Measurements from ENCODE around the gene KPNA6. TPM values are rescaled to one million over a fixed set of nuclear protein-coding genes. Genes with fewer than 3 reads are reported as not detected.

Gene KPNA6
- polyA plus RNA-seq, 3 donors, result 11.0 to 26.7 (median 20.2) TPM

- peaks cover 8 to 18% of the 10 kb centered on the region in 2 donors for H3K36me3 ChIP-seq (replicated peaks in 1 of 2; ENCODE audit: control insufficient read depth in 1 of 2, insufficient read depth in 2 of 2, low read length in 2 of 2)
- intact Hi-C loops (cut with micrococcal nuclease), result loop anchor here (2.0 to 5.0 kb wide), 2 partner anchors 35 to 37 kb away; partner anchors contain the start of gene KPNA6 (in 2 of the 2)
- peaks cover 59% of the 10 kb centered on the region for H3K4me1 Mint-ChIP-seq
These were observed 35.9 kb upstream of the KPNA6 start for GRCh38 chr1:32071758-32072621.

More at GRCh38 chr1:32071758-32072621, 35.9 kb upstream of the KPNA6 start:
- peak overlapping the region; percentile 78 for H3K4me2 ChIP-seq (replicated peaks; ENCODE audit: extremely low read depth, low read length, poor library complexity, severe bottlenecking)
- TF ChIP-seq CTCF (IDR thresholded peaks at IDR 0.05), result no peak
- WGBS (ENCODE audit: insufficient coverage), result 7% methylated on average over 9 of the region's 14 CpGs
- H3K36me3 Mint-ChIP-seq, result peaks cover 15 to 17% of the 10 kb centered on the region in 2 donors
- H3K79me2 ChIP-seq (ENCODE audit: insufficient read depth, low read length), result peaks cover 25% of the 10 kb centered on the region
- peak overlapping the region; percentile 72 for H3K9ac ChIP-seq (ENCODE audit: insufficient read depth, low read length, poor library complexity, severe bottlenecking)
- peak overlapping the region; percentile 92 to 97 for H3K4me3 Mint-ChIP-seq
- peak overlapping the region; percentile 94 for H2AFZ ChIP-seq (ENCODE audit: insufficient read depth, low read depth, low read length, poor library complexity, severe bottlenecking)
- H3K9me3 ChIP-seq (replicated peaks in 1 of 2; ENCODE audit: control insufficient read depth in 1 of 2, insufficient read depth in 1 of 2, low read length in 2 of 2), result no peaks in the 10 kb centered on the region
- peak overlapping the region; percentile 84 to 96 (median 94) for H3K27ac Mint-ChIP-seq
- DNase-seq, result no peak
- H3K27ac ChIP-seq (ENCODE audit: low read depth in 1 of 2, low read length in 2 of 2), result peak overlapping the region; percentile 77 to 81
- H3K27me3 Mint-ChIP-seq (ENCODE audit: low read depth in 3 of 3), result peaks cover 3 to 15% (median 5%) of the 10 kb centered on the region in 3 donors
- H3K9me3 Mint-ChIP-seq, result peaks cover 0 to 4% (median 0%) of the 10 kb centered on the region in 7 donors
- peak overlapping the region; percentile 59 to 97 (median 86) for H3K4me3 ChIP-seq (replicated peaks in 1 of 3; ENCODE audit: low read depth in 2 of 3, low read length in 3 of 3)
- H3K27me3 ChIP-seq (ENCODE audit: control insufficient read depth in 2 of 2, insufficient read depth in 2 of 2, low read length in 2 of 2), result no peaks in the 10 kb centered on the region
- peaks cover 47 to 65% of the 10 kb centered on the region in 2 donors for H3K4me1 ChIP-seq (ENCODE audit: control insufficient read depth in 1 of 2, insufficient read depth in 2 of 2, low read length in 2 of 2)
- H4K20me1 ChIP-seq (ENCODE audit: insufficient read depth, low read length), result peaks cover 17% of the 10 kb centered on the region
